SKM-1 treated with dmso at 0.1 percent for 144 hours (cell line): ENCODE results near the gene ARL8A.

Experiments
- DNase-seq: peaks from one replicate; lab custom pipeline; 2025; ENCODE audit not compliant: unreplicated experiment; lab: John Stamatoyannopoulos, UW

Gene ARL8A

GRCh38 chr1:202084791-202085681, 59.5 kb downstream of the ARL8A start:
- no peak for DNase-seq
